Fibroblast of skin of right quadriceps (primary cell): ENCODE results near the gene GMPPB.

Source experiments
- DNase-seq: peaks from one replicate; pipeline ENCODE4 v3.0.0-alpha.2; 2013

Gene GMPPB

GRCh38 chr3:49727924-49728361, 4.2 kb upstream of the GMPPB start:
- no peak for DNase-seq

- DNase-seq, result no peak
Measured at GRCh38 chr3:49727154-49727923, 3.6 kb upstream of the GMPPB start.

- DNase-seq, result no peak
Measured at GRCh38 chr3:49725906-49726681, 2.3 kb upstream of the GMPPB start.

- no peak for DNase-seq
Measured at GRCh38 chr3:49724586-49724985, 835 bp upstream of the GMPPB start.

- no peak for DNase-seq
Measured at GRCh38 chr3:49723296-49723627, 489 bp downstream of the GMPPB start.

GRCh38 chr3:49722896-49723295, 855 bp downstream of the GMPPB start:
- no peak for DNase-seq

- no peak for DNase-seq
Measured at GRCh38 chr3:49721896-49722781, 1.6 kb downstream of the GMPPB start.

- DNase-seq, result no peak
Measured at GRCh38 chr3:49721596-49721895, 2.2 kb downstream of the GMPPB start.

- no peak for DNase-seq
Measured at GRCh38 chr3:49720855-49721595, 2.7 kb downstream of the GMPPB start.

- DNase-seq, result peak; percentile 92
Measured at GRCh38 chr3:49719214-49719884, 4.4 kb downstream of the GMPPB start, which contains the start of gene AMIGO3. Gene AMIGO3, minus strand, starts transcription at chr3:49719684. Its CDS starts 219 bp downstream, at chr3:49719465.

- DNase-seq, result no peak
Measured at GRCh38 chr3:49718858-49719213, 4.9 kb downstream of the GMPPB start.

GRCh38 chr3:49717959-49718857, 5.5 kb downstream of the GMPPB start:
- no peak for DNase-seq

GRCh38 chr3:49717211-49717958, 6.4 kb downstream of the GMPPB start:
- DNase-seq, result no peak

- no peak for DNase-seq
Measured at GRCh38 chr3:49716691-49717210, 7.0 kb downstream of the GMPPB start.

GRCh38 chr3:49716169-49716568, 7.6 kb downstream of the GMPPB start:
- no peak for DNase-seq

GRCh38 chr3:49715611-49716121, 8.1 kb downstream of the GMPPB start:
- no peak for DNase-seq

- no peak for DNase-seq
Measured at GRCh38 chr3:49714728-49715550, 8.8 kb downstream of the GMPPB start.

- no peak for DNase-seq
Measured at GRCh38 chr3:49713336-49714105, 10.2 kb downstream of the GMPPB start.
